ENCODE data around the gene DUOX1. TPM values are rescaled to one million over a fixed set of nuclear protein-coding genes. Genes with fewer than 3 reads are reported as not detected.

DUOX1 gene
- total RNA-seq, 1 experiment from 2014 or later = not detected

DNA sequence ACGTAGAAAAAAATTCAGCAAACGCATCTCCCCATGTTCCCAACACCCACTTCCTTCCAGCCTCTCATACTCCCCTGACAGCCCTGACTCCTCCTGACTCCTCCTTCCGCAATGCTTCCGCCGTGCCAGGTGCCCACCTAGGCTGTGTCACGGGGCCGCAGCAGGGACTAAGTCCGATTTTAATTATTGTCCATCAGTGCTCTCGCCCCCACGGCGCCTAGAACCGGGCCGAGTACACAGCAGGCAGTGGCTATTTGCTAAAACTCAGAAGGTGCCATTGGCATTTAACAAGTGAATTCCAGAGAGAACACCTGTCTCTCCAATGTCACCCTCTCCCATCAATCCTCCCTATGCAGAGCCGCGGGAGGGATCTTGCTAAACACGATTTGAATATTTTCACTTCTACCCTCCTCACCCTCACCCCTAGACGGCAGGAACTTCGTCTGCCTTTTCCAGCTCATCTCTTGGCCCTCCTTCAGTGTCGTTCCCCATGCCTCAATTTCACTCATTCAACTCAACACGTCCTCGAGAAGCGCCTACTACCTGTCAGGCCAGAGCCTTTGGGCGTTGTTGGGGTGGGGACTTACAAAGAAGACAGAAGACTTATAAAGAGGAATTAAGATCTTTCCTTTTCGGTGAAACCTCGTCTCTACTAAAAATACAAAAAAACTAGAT lies 69.5 kb downstream of the DUOX1 start:
- peak; percentile 47 for DNase-seq (ENCODE audit: low read depth)
- in situ Hi-C loops (cut with HindIII; ENCODE audit: low pct_unique_long_range_greater_than_20kb, low sequenced_read_pairs) = no loop called here

DNA sequence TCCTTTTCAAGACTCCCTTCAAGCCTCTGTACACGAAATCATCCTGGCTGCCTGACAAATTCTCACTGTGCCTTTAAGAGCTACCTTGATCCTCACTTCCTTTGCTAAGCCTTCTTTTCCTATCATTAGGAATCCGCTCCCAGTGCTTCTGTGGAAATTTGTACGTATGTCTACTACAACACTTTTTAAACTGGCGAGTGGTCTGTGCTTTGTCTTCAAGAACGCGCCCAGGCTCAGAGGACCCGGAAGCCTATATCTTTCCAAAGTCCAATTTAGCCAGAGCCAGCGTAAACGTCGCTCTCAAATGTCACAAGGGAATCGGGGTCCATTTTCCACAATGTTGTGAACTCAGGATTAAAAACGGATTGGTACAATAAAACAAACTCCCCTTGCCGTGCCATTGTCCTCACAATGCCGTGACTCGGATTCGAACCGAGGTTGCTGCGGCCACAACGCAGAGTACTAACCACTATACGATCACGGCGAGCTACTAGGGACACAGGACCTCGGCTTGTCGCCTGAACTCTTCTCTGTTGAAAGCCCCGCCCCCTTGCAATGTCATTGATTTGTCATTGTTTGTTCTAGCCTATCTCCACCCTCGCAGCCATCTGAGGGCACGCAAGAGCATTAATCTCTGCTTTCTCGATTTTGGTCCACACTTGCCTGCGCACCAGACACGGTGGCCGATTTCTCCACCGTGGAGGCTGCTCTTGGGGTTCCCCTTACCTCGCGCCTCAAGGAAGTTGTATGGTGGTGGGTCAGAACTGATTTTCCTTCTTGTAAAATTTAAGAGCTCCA lies 70.4 kb downstream of the DUOX1 start:
- in situ Hi-C loops (cut with HindIII; ENCODE audit: low pct_unique_long_range_greater_than_20kb, low sequenced_read_pairs) = no loop called here
- DNase-seq (ENCODE audit: low read depth) = peak; percentile 97

DNA sequence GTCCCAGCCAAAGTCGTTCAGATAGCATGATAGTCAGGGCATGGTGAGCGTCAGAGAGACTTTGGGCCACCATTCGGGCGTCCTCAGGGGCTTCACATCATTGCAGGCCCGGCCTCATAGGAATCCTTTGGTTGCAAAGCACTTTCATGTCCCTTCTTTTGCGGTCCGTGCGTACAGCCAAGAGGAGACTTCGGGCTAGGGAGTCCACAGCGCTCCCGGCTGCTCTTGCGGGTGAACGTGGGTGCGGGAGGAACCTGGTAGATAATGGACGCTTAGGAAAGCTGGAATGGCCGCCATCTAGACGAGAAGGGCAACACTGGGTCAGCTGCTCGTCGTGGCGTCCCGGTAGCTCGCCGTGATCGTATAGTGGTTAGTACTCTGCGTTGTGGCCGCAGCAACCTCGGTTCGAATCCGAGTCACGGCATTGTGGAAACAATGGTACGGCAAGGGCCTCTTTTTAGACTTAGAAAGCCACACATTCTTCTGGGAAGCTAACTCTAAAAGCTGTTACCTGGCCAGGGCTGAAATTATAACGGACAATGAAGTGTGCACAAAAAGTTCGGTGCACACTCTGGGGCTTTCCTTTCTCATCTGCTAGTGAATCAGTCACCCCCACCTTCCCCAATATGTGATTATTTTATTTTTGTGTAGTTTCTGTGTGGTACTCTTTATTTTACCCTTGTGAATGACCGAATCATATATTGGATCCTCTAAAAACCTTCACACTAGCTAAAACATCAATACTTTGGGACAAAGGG lies 71.2 kb downstream of the DUOX1 start:
- DNase-seq (ENCODE audit: low read depth) = peak; percentile 84
- in situ Hi-C loops (cut with HindIII; ENCODE audit: low pct_unique_long_range_greater_than_20kb, low sequenced_read_pairs) = no loop called here

DNA sequence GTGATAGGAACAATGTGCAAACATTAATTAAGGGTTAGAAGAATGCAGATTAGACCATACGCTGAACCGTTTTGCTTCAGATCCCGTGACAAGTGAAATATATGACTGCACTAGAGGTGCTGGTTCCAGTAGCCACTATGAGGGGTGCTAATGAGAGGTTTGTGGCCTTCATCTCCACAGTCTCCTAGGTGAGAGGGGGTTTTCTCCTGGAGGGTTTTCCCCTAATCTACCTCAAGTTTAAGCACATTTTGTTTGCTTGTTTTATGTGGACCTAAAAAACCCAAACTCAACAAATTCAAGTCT lies 71.7 kb downstream of the DUOX1 start:
- DNase-seq (ENCODE audit: low read depth) = no peak
- in situ Hi-C loops (cut with HindIII; ENCODE audit: low pct_unique_long_range_greater_than_20kb, low sequenced_read_pairs) = no loop called here

DNA sequence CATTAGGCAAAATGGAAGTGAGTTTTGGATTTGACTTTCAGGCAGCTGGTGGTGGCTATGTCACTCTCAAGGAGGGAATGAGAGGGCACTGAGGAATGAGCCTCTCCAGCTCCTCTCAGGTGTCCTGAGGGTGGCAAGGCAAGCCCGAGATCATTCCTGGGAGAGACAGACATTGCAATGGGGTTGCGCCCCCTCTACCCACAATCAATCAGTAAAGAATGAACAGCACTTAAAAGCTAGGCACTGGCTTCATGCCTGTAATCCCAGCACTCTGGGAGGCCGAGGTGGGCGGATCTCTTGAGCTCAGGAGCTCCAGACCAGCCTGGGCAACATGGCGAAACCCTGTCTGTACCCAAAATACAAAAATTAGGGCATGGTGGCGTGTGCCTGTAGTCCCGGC lies 72.1 kb downstream of the DUOX1 start:
- in situ Hi-C loops (cut with HindIII; ENCODE audit: low pct_unique_long_range_greater_than_20kb, low sequenced_read_pairs) = no loop called here
- no peak for DNase-seq (ENCODE audit: low read depth)

DNA sequence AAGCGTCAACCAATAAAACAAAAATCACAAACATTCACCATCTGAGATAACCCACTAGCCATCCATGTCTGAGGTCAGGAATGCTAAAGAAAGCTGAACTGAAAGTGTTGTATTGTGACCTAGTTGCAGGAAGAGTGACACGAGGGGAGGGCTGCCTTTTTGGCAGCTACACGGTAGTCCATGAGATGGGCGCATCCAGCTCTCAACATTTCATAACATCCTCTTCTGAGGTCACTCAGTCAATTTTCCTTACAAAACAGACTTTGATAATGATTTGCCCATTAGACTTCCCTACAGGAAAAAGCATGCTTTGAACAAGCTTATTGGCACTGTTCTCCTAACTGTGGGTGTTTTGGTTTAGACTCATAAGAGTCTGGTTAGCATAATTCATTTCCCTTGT lies 73.4 kb downstream of the DUOX1 start:
- DNase-seq (ENCODE audit: low read depth) = no peak
- in situ Hi-C loops (cut with HindIII; ENCODE audit: low pct_unique_long_range_greater_than_20kb, low sequenced_read_pairs) = no loop called here

DNA sequence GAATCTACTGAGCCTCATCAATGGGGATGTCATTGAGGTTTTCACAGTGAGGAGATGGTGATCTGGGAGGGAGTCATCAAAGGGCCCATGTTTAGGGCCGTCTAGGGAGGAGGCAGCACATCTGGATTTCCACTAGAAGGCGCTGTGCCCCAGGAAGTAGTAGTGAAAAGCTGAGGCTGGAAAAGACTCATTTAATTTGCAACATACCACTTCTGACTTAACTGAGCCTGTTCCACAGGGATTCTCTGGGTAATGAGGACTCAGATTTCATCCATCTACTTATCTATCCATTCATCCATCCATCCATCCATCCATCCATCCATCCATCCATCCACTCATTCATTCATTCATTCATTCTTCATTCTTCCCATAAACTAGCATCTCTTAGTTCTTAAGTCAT lies 75.4 kb downstream of the DUOX1 start:
- DNase-seq (ENCODE audit: low read depth) = peak; percentile 22
- in situ Hi-C loops (cut with HindIII; ENCODE audit: low pct_unique_long_range_greater_than_20kb, low sequenced_read_pairs) = no loop called here

DNA sequence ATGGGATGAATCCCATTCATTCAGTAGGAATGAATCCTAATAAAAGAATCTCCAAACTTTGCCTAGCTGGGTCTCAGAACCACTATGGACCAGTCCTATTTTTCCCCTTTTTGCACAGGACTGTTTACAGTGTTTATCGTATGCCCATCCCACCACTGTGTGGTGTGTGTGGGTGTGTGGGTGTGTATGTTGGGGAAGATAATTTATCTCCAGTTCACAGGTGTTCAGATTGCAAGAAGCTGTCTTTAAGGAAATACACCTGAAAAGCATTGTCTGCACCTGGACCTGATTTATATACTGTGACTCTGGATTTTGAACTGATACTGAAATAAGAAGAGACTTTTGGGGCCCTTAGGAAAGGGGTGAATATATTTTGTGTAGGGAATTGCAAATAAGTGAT lies 82.7 kb downstream of the DUOX1 start:
- DNase-seq (ENCODE audit: low read depth) = no peak
- in situ Hi-C loops (cut with HindIII; ENCODE audit: low pct_unique_long_range_greater_than_20kb, low sequenced_read_pairs) = no loop called here

Other genes with a start within 250 kb of the DUOX1 start
- gene TERB2, start 173.3 kb upstream of the DUOX1 start, total RNA-seq (2014; rRNA removed; shearing (Covaris generic); ENCODE audit: low replicate concordance) = not detected in 2 replicates
- 25.1 and 33.6 TPM in 2 replicates for gene SORD, start 106.8 kb upstream of the DUOX1 start, total RNA-seq (2014; rRNA removed; shearing (Covaris generic); ENCODE audit: low replicate concordance)
- not detected in 2 replicates for gene DUOX2, start 15.8 kb upstream of the DUOX1 start, total RNA-seq (2014; rRNA removed; shearing (Covaris generic); ENCODE audit: low replicate concordance)
- gene DUOXA2, start 15.7 kb upstream of the DUOX1 start, total RNA-seq (2014; rRNA removed; shearing (Covaris generic); ENCODE audit: low replicate concordance) = not detected in 2 replicates
- not detected in 2 replicates for gene DUOXA1, start 115 bp upstream of the DUOX1 start, total RNA-seq (2014; rRNA removed; shearing (Covaris generic); ENCODE audit: low replicate concordance)
- gene SHF, start 58.0 kb downstream of the DUOX1 start, total RNA-seq (2014; rRNA removed; shearing (Covaris generic); ENCODE audit: low replicate concordance) = 6.6 and 14.3 TPM in 2 replicates
- gene SLC28A2, start 122.2 kb downstream of the DUOX1 start, total RNA-seq (2014; rRNA removed; shearing (Covaris generic); ENCODE audit: low replicate concordance) = not detected in 2 replicates
- 7.6 and 22.0 TPM in 2 replicates for gene GATM, start 248.6 kb downstream of the DUOX1 start, total RNA-seq (2014; rRNA removed; shearing (Covaris generic); ENCODE audit: low replicate concordance)